Testis (tissue), 2 donors: ENCODE results near the gene CCDC81.

Experiments
- CTCF ChIP-seq, 3 experiments: fragments of 450-650 bp in 2 of 3; fragments of 200-600 bp in 1 of 3; sonication (generic) in 1 of 3; IDR thresholded peaks; one replicate each; pipeline ENCODE4 v1.5.1; 2016 to 2019; ENCODE audit warnings: antibody characterized with exemption in 3 of 3, mild to moderate bottlenecking in 2 of 3, moderate library complexity in 1 of 3
- POLR2A ChIP-seq: fragments of 450-650 bp; IDR thresholded peaks from one replicate; pipeline ENCODE4 v1.6.1; 2017; ENCODE audit warnings: antibody characterized with exemption, mild to moderate bottlenecking, moderate library complexity

- no peak for TF ChIP-seq CTCF (IDR thresholded peaks at IDR 0.05)
- TF ChIP-seq POLR2A, result no peak
Measured at GRCh38 chr11:86459002-86459385, 84.3 kb downstream of the CCDC81 start.
